Stimulated activated CD4-positive, alpha-beta T cell treated with anti-CD3 and anti-CD28 coated beads, Interleukin-4, amount 100 ng/mL, for 1 hour (primary cell): Measurements from ENCODE around the gene DSCAM.
"Not testable (repeated sequence)": the region's sequence is repeated elsewhere in the genome, so short reads cannot be mapped to it uniquely, and the experiment has no call there.

ENCODE experiments used
- DNase-seq: peaks from one replicate; pipeline ENCODE4 v3.0.0-alpha.2; 2020

Gene DSCAM

DNA sequence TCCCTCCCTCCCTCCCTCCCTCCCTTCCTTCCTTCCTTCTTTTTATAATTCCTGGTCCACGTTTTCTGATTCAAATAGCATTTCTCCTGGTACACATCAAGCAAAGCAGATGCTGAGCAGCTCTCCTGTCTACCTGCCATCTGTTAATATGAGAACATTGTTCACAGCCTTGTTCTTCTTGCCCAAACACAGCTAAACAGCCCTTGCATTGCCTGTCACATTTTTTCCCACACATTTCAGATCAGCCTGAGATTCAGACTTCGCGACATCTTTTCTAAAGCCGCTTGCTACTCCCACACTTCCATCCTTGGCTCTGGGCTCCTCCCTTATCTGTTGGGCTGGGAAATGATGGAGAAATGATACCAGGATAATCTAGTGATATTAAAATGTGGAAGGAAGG is 779.2 kb downstream of the DSCAM start:
- DNase-seq = no peak

DNA sequence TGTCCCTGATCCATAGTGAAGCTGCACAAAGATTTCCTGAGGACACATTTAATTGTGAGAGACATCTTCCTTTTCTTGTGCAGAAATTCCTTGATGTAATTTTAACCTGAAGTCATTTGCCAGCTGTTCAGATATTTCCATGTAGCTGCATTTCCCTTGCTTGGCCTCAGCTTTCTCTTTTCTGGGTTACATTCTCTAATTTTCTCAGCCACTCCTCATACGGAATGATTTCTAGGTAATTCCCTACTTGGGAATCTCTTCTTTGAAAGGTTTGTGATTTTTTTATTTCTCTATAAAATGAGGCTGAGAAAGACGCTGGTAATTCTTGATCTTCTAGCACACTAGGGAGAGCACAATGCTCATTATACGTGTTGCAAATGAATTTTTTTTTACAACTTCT is 780.7 kb downstream of the DSCAM start:
- no peak for DNase-seq

DNA sequence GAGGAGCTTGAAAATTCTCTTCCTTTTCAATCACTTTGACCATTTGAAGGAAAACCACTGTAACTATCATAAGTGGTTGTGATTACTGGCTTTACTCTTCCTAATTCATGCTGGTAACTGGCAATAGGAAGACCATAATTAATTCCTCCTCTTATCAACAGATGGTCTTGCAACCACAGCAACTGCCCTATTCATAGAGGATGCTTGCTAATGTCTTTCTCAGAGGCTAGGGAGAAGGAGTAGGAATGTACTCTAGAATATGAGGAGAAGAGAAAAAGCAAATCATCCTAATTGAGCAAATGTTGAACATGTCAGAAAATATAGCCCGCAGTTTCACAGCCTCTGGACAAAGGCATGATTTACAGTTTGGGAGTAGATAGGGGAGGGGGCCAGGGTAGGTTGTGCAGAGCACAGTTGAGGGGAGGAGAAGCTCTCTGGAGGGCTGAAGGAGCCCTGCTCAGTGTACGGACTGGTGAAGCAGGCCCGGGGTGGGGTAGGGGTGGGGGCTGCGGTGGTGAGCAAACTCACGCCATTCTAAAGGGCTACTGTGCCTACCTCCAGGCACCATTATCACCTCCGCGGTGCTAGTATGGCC is 786.8 kb downstream of the DSCAM start:
- no peak for DNase-seq

DNA sequence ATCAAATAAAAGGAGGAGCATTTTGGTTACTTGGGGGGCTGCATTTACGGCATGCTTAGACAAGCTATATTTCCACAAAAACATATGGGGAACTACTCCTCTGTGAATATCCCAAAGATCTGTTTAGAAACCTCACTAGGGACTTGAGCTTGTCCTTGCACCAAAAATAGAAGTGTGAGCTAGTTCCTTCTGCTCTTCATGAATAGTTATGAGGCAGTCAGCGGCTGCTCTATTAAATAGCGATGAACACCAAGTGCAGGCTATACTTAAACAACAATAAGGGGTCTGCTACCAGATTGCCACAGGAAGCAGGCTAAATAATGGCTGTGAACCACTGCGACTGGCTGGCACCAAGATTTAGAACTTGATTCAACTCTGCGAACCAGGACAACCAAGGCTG is 789.6 kb downstream of the DSCAM start:
- DNase-seq = no peak

DNA sequence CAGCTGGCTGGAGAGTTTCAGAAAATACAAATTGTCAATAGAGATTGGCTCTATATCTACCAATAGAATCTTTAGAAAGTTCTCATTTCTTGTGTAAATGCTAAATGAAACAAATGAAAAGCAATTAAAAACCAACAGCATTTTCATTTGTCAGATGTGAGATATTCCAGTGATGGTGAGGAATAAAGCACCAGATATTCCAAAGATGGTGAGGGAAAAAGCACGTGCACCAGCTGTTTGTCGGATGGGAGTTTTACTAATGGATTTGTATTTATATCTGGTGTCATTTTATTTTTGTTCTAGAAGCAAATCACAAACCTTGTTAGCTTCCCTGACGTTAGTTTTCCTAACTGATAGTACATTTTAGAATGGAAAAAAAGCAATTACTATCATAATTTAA is 790.9 kb downstream of the DSCAM start:
- no peak for DNase-seq

DNA sequence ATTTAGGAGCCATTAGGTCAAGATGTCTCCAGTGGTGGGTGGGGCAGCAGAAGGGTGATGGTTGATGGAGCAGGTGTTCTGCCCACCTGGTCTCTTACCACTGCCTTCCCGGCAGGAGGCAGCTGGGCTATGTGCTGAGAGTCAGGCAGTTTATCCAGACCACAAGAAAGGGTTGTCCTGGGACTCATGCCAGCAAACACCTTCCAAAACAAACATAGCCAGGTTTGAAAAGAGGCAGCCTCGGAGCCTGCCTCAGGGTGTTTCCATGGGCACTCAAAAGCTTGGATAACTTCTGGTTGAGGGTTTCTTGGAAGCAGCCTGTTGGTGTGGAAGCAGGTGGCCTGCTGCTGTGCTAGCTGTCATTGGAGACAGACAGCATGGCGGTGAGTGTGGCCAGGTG is 792.6 kb downstream of the DSCAM start:
- DNase-seq = no peak

DNA sequence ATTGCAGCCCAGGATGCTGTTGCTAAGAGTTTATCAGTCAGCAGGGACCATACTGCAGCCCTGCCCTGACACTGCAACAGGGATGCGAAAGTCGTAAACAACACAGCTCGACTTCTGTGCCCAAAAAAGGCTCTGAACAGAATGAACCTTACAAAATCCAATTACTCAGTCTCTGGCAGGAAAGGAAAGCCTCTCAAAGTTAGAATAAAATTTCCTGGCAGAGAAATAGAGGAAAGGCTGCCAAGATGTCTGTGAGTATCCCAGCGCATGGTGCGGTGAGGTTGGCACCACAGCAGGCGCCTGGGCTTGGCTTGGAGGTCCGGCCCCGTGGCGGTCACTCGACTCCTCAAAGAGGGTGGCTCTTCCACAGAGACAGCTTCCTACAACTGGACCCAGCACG is 794.0 kb downstream of the DSCAM start:
- DNase-seq = no peak

DNA sequence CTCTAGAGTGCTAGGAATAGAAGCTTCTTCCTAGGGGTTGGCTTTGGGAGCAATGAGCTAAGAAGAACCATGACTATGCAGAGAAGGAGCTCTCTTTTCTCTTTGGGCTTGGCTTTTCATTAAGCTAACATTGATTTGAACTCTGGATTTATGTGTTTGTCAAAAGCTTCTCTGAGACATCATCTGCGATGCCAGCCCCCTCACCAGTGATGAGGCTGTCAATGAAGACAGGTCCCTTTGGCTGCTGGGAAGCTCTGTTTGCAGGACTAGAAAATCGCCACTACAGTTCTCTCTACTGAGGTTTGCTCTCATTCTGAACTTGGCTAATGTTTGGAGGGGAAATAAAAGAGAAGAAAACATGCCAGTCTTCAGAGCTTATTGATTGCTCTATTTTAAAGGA is 794.7 kb downstream of the DSCAM start:
- DNase-seq = no peak

DNA sequence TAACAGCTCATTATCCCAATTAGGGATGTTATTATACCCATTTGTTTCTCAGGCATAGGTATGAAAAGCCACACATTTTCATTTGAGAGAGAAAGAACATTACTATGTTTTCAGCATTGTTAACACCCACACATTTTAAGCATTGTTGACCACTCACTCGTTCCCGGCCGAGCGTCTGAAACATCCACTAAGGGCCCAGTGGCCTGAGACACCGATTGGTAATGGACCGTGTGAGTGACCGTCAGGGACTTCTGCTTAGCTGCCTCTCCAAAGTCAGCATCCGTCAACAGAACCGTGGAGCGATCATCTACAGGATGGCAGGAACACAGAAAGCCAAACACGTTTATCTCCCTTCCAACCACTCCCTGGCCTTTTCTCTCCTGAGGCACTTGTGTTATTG is 795.2 kb downstream of the DSCAM start:
- no peak for DNase-seq

DNA sequence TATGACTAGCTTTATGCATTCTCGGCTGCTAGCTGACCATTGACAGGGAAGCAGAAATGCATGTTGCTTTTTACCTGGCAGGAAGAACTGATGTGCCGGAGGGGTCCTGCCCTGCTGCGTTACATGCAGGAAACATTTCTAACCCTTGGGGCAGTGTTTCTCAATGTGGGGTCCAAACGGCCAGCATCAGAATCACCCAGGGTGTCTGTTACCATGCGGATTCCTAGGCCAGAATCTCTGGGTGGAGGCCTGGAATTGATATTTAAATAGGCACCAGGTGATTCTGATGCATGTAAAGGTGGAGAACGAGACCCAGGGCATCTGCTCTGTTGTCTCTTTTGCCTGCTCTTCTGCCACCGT is 797.0 kb downstream of the DSCAM start:
- DNase-seq = no peak

DNA sequence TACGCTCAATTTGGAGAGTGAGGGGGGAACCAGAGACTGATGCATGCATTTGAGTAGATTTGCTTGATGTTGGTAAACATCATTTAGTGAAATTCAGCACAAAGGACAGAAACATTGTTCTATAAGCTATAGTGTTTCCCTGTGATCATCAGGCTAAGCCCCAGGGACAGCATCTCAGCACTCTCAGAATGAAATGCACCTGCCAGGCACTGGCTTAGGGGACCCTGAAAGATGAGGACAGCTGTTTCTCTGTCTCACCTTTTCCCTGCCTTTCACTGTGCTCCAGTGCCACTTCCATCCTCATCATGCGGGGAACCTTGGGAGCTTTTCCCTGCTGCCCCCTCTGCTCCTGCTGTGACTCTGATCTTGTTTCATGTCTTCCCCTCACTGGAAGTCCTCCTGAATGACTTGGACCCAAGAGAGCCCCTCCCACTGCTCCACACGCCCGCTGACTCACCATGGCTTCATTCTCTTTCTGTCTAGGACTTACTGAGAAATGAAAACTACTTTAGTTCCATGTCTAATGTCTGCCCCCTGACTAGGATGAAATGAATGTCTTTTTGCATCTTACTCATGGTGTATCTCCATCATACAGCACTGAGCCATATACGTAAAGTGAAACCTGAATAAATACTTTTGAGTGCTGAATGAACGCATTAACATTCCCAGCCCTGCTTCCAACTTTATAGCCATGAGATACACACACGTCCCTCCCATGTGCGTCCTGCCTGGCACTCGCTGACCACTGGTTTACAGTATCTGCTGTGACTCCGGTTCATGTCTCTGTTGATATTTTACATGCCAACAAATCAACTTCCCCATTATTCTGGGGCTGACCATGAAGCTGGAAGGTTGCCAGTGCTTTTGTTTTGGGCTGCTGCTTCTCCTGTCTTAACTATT is 797.7 kb downstream of the DSCAM start:
- DNase-seq = no peak

DNA sequence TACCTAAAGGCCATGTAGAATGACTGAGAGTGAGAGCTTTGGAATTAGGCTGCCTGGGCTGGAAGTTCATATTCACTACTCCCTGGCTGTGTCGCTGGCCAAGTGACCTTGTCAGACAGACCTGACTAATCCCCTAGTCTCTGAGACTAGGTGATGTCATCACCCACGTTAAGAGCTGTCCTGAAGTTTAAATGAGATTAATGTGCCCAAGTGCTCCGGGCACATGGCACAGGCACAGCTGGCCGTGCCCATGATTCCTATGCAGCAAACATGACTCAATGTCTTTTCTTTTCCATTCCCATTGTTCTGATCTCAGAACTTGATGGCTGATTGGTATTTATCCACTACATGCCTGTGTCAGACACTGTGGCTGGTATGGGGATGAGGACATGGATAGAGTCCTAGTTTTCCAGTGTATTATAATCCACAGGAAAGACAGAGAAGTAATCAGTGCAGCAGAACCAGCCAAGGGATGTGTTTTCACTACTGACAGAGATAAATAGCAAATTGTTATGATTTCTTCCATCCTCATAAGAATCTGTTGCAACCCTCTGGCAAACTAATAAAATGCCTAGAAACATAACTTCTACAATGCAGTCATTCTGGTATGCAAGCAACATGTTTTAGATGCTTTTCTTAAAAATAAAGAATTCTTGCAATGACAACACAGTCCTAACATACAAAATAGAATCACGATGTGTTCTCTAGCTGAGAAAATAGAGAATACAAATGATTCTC is 798.8 kb downstream of the DSCAM start:
- no peak for DNase-seq

DNA sequence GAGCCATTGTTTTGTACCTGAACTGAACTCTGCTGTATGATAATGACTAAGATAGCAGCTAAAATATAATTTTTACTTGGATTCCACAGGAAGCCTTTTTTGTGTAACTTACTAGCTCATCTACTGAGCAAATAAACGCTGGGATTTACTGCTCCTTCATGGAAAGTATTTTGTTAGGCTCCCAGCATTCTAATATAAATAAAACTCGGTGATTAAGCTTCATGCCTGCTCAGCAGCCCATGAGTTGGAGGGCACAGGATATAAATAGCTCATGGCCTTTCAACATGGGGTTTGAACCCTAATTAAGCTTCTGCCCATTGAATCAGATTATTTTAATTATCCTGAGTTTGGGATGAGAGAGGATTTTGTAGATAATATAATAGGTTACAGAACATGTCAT is 799.7 kb downstream of the DSCAM start:
- no peak for DNase-seq

DNA sequence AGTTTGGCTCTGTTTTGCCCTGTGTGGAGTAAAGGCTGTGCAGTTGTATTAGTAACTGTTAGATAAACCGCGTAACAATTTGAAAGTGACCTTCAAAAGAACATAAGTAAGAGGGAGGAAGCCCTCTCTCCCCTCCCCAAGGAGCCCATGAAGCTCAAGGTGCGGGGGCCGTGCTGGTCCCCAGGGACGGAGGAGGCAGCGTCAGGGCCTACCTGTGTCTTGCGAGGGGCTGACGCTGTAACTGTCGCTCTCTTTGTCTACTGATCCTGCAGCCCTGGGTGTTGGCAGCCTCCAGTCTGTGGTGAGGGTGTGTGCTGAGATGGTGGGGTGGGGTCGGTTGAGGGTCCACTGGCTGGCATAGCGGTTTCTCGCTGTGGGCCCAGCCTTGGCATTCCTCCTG is 803.1 kb downstream of the DSCAM start:
- DNase-seq = no peak

DNA sequence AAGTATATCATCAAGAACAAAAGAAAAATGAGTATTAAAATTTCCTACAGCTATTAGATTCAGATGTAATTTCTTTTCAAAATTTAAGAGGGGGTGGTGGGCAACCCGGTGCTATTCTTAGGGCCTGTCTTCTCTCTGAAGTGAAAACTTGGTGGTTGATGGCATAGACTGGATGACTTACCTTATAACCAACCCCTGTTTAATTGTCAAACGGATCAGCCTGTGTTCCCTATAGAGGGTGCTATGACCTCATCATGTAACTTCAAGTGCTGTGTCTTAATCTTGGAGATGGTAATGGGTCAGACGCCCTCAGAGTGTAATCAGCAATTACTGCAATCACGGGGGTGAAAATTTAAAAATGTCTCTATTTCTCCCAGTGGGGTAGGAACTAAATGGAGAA is 803.5 kb downstream of the DSCAM start:
- DNase-seq = no peak

DNA sequence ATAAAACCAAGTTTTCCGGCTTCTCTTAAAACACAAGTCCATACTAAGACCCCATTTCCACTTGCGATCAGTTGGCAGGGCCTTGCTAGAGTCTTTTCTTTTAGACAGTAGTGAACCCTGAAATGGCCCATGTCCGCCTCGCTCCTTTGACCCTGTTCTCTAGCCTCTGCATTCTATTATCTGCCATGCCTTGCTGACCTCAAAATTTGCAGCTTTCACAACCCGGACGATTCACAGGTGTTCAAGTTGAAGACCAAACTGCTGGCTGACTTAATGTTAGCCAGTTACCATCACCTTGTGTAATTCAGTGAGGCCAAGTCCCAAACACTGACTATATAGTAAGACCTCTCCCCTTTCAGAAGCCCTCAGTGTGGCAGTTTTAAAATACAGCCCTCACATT is 805.5 kb downstream of the DSCAM start:
- no peak for DNase-seq

DNA sequence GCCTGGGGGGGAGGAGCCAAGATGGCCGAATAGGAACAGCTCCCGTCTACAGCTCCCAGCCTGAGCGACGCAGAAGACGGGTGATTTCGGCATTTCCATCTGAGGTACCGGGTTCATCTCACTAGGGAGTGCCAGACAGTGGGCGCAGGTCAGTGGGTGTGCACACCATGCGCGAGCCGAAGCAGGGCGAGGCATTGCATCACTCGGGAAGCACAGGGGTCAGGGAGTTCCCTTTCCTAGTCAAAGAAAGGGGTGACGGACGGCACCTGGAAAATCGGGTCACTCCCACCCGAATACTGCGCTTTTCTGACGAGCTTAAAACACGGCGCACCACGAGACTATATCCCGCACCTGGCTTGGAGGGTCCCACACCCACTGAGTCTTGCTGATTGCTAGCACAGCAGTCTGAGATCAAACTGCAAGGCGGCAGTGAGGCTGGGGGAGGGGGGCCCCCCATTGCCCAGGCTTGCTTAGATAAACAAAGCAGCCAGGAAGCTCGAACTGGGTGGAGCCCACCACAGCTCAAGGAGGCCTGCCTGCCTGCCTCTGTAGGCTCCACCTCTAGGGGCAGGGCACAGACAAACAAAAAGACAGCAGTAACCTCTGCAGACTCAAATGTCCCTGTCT is 813.7 kb downstream of the DSCAM start:
- not testable (repeated sequence) for DNase-seq

DNA sequence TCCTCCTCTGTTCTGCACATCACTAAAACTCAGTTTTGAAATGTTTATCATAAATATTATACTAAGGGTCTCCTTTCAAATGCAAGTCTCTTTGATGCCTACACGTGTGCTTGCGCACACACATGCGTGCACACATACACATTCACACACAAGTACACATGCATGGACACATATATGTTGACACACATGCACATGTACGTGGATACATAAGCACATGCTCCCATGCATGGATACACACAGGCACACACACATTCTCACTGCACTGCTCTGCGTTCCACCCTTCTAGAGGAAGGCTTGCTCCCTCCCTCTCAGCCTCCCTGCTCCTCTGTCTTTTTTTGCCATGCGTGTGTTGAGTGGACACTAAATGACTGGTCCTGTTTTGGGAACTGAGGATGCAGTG is 817.1 kb downstream of the DSCAM start:
- DNase-seq = no peak

DNA sequence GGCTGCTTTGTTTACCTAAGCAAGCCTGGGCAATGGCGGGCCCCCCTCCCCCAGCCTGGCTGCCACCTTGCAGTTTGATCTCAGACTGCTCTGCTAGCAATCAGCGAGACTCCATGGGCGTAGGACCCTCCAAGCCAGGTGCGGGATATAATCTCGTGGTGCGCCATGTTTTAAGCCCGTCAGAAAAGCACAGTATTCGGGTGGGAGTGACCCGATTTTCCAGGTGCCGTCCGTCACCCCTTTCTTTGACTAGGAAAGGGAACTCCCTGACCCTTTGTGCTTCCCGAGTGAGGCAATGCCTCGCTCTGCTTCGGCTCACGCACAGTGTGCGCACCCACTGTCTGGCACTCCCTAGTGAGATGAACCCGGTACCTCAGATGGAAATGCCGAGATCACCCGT is 818.6 kb downstream of the DSCAM start:
- DNase-seq = not testable (repeated sequence)

DNA sequence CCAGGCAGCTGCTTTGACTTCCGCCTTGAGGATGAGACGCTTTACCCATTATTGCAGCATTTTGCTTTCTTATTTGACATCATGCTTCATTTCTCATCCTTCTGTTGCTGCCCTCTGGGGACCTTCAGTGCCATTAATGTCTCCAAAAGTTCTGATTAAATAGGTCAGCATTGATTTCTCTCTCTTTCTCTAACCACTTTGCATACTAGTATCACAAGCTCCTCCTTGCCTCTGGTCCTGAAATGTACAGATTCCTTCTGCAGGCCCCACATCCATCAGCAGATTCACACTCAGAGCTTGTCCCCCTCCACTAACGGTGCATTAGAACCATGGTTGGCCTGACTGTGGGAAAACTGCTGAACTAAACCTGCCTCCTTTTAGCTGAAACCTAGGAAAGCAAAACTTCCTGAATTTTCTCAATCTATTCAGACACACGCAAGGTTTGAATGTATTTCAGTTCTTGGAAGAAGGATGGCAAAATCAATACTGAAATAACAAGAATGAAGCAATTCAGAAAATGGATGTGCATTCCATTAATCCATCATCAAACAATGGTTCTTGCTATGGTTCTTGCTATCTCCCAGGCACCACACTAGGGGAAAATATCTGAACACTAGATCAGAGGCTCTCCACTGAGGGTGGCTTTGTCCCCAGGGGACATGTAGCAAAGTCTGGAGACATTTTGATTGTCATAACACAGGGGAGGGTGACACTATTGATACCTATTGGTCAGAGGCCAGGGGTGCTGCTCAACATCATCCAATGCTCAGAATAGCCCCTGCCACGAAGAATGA is 825.2 kb downstream of the DSCAM start:
- no peak for DNase-seq

DNA sequence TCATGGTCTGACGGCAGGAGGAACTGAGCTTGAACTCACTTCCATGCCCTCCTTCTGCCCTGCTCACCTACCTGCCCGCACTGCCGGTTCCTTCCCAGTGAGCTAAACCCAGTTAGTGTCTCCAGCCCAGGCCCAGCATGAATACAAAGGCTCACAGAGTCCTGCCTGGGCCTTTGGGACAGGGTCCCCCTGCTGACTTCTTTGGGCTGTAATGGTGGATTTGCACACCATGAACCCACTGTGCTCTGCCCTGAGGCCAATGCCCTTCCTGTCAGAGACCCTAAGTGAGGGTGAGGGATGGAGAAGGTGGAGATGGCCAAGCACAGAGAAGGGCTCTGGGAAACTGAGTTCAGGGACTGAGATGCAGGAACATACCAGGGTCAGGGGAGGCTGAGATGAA is 826.3 kb downstream of the DSCAM start:
- DNase-seq = no peak

DNA sequence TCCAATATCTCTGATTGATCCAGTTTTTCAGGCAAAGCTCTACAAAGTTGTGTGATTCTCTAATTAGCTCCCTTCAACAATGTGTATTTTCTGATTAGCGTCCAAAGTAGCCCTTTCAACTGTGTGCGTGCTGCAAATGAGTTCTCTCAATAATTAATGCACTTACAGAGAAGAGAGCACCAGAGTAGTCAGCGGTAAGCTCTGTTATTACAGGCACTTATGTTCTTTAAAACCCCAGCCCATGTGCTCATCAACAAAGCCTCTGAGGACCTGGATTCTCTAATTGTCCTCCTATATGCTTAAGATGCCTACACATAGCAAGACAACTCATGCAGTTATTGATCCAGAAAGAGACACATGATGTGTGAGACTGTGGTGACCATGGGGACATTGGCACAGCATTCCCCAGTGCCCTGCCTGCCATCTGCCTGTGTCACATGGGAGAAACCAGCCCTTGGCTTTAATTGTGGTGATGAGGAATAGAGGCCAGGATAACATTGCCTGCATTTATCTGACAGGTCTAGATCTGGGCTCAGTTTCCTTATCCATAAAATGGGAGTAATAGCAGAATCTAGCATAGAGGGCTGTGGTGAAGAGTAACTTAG is 828.0 kb downstream of the DSCAM start:
- no peak for DNase-seq
